IMR-90 (cell line): ENCODE measurements around the gene ANXA1. TPM values are rescaled to one million over a fixed set of nuclear protein-coding genes. Genes with fewer than 3 reads are reported as not detected.

Source experiments
- polyA plus RNA-seq, 3 experiments: library from polyadenylated mRNA; depleted of rRNA; stranded (reverse); fragments of >200 nt; gene quantifications; 2 replicates each; pipeline ENCODE4 v1.2.3, GENCODE V29; 2012; ENCODE audit warnings: low replicate concordance in 1 of 3
- total RNA-seq: library from RNA; depleted of rRNA; stranded (reverse); fragments of >200 nt; gene quantifications from 2 replicates; pipeline ENCODE4 v1.2.3, GENCODE V29; 2012; rRNA removed

ANXA1 gene
- total and polyA plus RNA-seq, 2 of the 4 experiments (the other 2 are of a cell fraction): 520 to 583 TPM

Other genes with a start within 250 kb of the ANXA1 start
- gene ALDH1A1, start 198.8 kb upstream of the ANXA1 start, total RNA-seq: not detected in 2 replicates
- not detected in 2 replicates for gene ALDH1A1, start 198.8 kb upstream of the ANXA1 start, polyA plus RNA-seq (2012; rRNA removed)